Heart left ventricle (tissue), 16 donors: ENCODE results near the gene CNOT6L. TPM values are rescaled to one million over a fixed set of nuclear protein-coding genes. Genes with fewer than 3 reads are reported as not detected.

Source experiments
- ATAC-seq, 4 donors: fragments of 200-7000 bp; cut with Tn5 transposase; one replicate each; pipeline ENCODE4 v1.9.1; 2020 to 2022; ENCODE audit warnings: moderate library complexity in 4 of 4, mild to moderate bottlenecking in 3 of 4, moderate number of reproducible peaks in 1 of 4
- DNase-seq, 5 donors: peaks; one replicate each; pipeline ENCODE4 v3.0.0-alpha.2; 2020
- H3K27ac ChIP-seq, 12 donors: fragments of 200-600 bp; sonication (generic) in 4 of 12; one replicate each; pipeline versions ENCODE4 v1.5.0 to v1.8.0; 2016 to 2022; ENCODE audit warnings: mild to moderate bottlenecking in 2 of 12
- H3K27me3 ChIP-seq, 9 donors: fragments of 200-600 bp; sonication (generic) in 2 of 9; one replicate each; pipeline versions ENCODE4 v1.5.1 to v1.8.0; 2016 to 2022; ENCODE audit warnings: mild to moderate bottlenecking in 3 of 9
- H3K36me3 ChIP-seq, 9 donors: fragments of 200-600 bp; sonication (generic) in 2 of 9; one replicate each; pipeline versions ENCODE4 v1.5.0 to v1.8.0; 2018 to 2022; ENCODE audit warnings: mild to moderate bottlenecking in 2 of 9
- H3K4me1 ChIP-seq, 12 donors: fragments of 200-600 bp; sonication (generic) in 4 of 12; one replicate each; pipeline versions ENCODE4 v1.5.0 to v1.8.0; 2016 to 2022; ENCODE audit warnings: mild to moderate bottlenecking in 3 of 12
- H3K4me3 ChIP-seq, 12 donors: fragments of 200-600 bp; sonication (generic) in 4 of 12; one replicate each; pipeline versions ENCODE4 v1.5.0 to v1.8.0; 2017 to 2022; ENCODE audit warnings: mild to moderate bottlenecking in 9 of 12, moderate library complexity in 4 of 12
- H3K9me3 ChIP-seq, 12 donors: fragments of 200-600 bp; sonication (generic) in 4 of 12; one replicate each; pipeline versions ENCODE4 v1.5.0 to v1.8.0; 2016 to 2022; ENCODE audit warnings: mild to moderate bottlenecking in 1 of 12
- CTCF ChIP-seq, 12 donors: fragments of 200-600 bp; sonication (generic) in 4 of 12; IDR thresholded peaks; one replicate each; pipeline versions ENCODE4 v1.5.0 to v1.8.0; 2018 to 2022; ENCODE audit warnings: antibody characterized with exemption in 12 of 12, mild to moderate bottlenecking in 5 of 12
- POLR2A ChIP-seq, 2 donors: fragments of 450-650 bp; IDR thresholded peaks; one replicate each; pipeline ENCODE4 v1.6.1; 2017; ENCODE audit warnings: antibody characterized with exemption in 2 of 2, mild to moderate bottlenecking in 2 of 2, moderate library complexity in 2 of 2
- WGBS, 4 donors: extraction: QIAGEN DNeasy Blood & Tissue Kit in 2 of 4; methylation state at CpG; one replicate each; pipeline versions ENCODE4 v1.1.5 to v1.1.7; 2013 to 2018; 5-methylcytosine and 5-hydroxymethylcytosine counted together
- intact Hi-C, 10 donors: fragments of 100-400 bp; cut with DNase I; formaldehyde crosslinking; loops; one replicate each; pipeline versions ENCODE4 v1.11.1 to v1.14.2; 2022
- polyA plus RNA-seq, 2 donors: library from polyadenylated mRNA; stranded (reverse); fragments of 200-250 nt; gene quantifications; one replicate each; pipeline ENCODE4 v1.2.3, GENCODE V29; 2013
- total RNA-seq, 9 donors: library from RNA; depleted of rRNA in 2 of 9; stranded (reverse); fragments of >200 nt in 2 of 9; fragmentation: NEBNext Ultra II Directional in 3 of 9; extraction: Animal tissue kit (Norgen Biotek cat#: 25700) in 3 of 9; gene quantifications; one replicate each; pipeline versions ENCODE4 v1.1.0 to v1.2.4, GENCODE V29; 2016 to 2023
- donor health status: ischemic (EF 13 %, LVEDD 7.1; RV severe dilation, severe dysfunction).
- donor health status: healthy with polysubstance abuse.
- donor health status: DM: no; HTN: yes; CAD: no.
- donor health status: DM: no; HTN: no; CAD: no.
- donor health status: ischemic (EF 25% LVEDD 6.9; RV normal size, moderate dysfunction).
- donor health status: ischemic (EF 25% LVEDD 5.7; RV mildly dilated, moderate dysfunction).
- donor health status: healthy.
- donor health status: DM: yes; HTN: yes; CAD: no.
- donor health status: ischemic (EF 35%, LVEDD 5.7; RV mildly dilated, moderate dysfunction).
- donor health status: nonischemic (EF 11% LVEDD 7.7; RV severe dilation, severe dysfunction).
- donor health status: DM: yes; HTN: yes; CAD: no.
- donor health status: PGD.
- donor health status: ischemic (EF 29% LVEDD 5.4; RV normal size, mild dysfunction).
- donor health status: nonischemic (EF 23%, LVEDD 6.1; RV moderate dilation, normal function).

Gene CNOT6L
- total and polyA plus RNA-seq, 11 donors: 2.2 to 39.2 (median 18.6) TPM

DNA sequence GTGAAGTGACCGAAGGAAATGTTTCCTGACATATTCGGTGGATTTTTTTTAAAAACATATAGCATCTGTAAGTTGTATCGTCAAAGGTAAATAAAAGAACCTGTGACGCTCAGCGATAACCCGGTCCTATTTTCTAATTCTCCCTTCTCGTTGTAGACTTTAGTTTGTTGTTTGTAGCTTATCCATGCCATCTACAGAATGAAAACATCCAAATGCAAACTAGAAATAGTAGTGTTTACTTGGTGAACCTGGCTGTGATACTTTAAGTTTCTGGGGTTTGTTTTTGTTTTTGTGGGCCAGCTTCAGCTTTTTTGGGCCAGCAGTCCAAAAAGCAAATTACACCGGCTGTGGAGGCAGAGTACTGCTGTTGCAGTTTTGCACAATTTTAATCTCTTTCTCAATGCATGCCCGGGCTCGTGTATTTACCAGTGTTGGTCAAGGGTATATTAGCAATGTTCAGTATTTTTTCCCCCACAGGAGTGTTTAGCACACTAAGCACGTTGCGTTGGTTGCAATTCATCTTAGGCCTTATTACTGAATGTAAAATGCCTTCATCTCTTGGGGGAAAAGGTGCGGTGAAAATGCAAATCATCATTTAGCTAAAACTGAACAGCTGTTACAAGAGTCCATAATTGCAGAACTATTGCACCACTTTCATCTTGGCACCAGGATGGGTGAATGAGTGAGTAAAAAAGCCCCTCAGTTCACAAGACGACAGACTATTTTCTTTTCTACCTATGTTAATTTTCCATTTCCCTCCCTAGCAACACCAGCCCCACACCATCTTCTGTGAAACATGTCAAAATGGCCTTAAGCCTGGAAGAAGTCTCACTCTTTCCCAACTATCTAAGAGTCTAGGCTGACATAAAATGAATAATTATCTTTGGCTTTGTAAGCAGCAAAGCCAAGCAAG lies 1.7 kb upstream of the CNOT6L start:
- intact Hi-C loops: loop anchor here in 7 of 10 donors (1.0 to 5.0 kb wide), 4 partner anchors 34 to 42 kb away; partner anchors contain the start of gene MRPL1 (in 6 of the 7)
- TF ChIP-seq POLR2A (IDR thresholded peaks at IDR 0.05) (no peak), CTCF (IDR thresholded peaks at IDR 0.05) (no peak)
- DNase-seq (no peak), ATAC-seq (no peak)
- Histone ChIP-seq H3K9me3 (no peaks in the 10 kb centered on the region), H3K4me1 (peaks cover 0 to 39% (median 26%) of the 10 kb centered on the region in 12 donors), H3K27me3 (no peaks in the 10 kb centered on the region), H3K4me3 (peak overlapping the region; percentile 72 to 99 (median 88)), H3K36me3 (no peaks in the 10 kb centered on the region), H3K27ac (peak overlapping the region; percentile 90 to 100 (median 99))
- 16 to 19% (median 16%) methylated on average over 14 of the region's 14 CpGs for WGBS, 4 donors

GRCh38 chr4:77819843-77820648 lies 878 bp upstream of the CNOT6L start:
- H3K27ac ChIP-seq: peak overlapping the region; percentile 90 to 100 (median 99)

GRCh38 chr4:77819404-77819842 lies 255 bp upstream of the CNOT6L start:
- WGBS, 4 donors: 0 to 3% (median 0%) methylated on average over 1 to 66 of the region's 66 CpGs
- H3K4me3 ChIP-seq: peak overlapping the region; percentile 72 to 99 (median 88)
- DNase-seq (peak in 2 of 5 donors; percentile 29 to 90), ATAC-seq (peak in 3 of 4 donors; percentile 21 to 28 (median 23))
- no peaks in the 10 kb centered on the region for H3K27me3 ChIP-seq
- intact Hi-C loops: loop anchor here in 4 of 10 donors (2.0 to 10.0 kb wide), 4 partner anchors 35 to 105 kb away; partner anchors contain the start of gene MRPL1 (in 1 of the 4)
- H3K36me3 ChIP-seq: no peaks in the 10 kb centered on the region
- H3K4me1 ChIP-seq: peaks cover 0 to 53% (median 41%) of the 10 kb centered on the region in 12 donors
- H3K27ac ChIP-seq: peak overlapping the region; percentile 90 to 100 (median 99)
- H3K9me3 ChIP-seq: no peaks in the 10 kb centered on the region
- TF ChIP-seq POLR2A (IDR thresholded peaks at IDR 0.05) (no peak), CTCF (IDR thresholded peaks at IDR 0.05) (no peak)

More at GRCh38 chr4:77819843-77820648, 878 bp upstream of the CNOT6L start:
- Histone ChIP-seq H3K36me3 (no peaks in the 10 kb centered on the region), H3K27me3 (no peaks in the 10 kb centered on the region), H3K9me3 (no peaks in the 10 kb centered on the region), H3K4me1 (peaks cover 0 to 48% (median 35%) of the 10 kb centered on the region in 12 donors), H3K4me3 (peak overlapping the region; percentile 72 to 99 (median 88))
- peak; percentile 93 to 96 (median 94) for ATAC-seq
- peak; percentile 93 to 96 (median 94) for DNase-seq
- intact Hi-C loops: loop anchor here in 9 of 10 donors (1.0 to 10.0 kb wide), 6 partner anchors 35 to 105 kb away; partner anchors contain the start of gene MRPL1 (in 7 of the 9)
- TF ChIP-seq POLR2A (IDR thresholded peaks at IDR 0.05) (peak; percentile 58 to 93), CTCF (IDR thresholded peaks at IDR 0.05) (peak in 2 of 12 donors; percentile 6 to 14)
- WGBS, 4 donors: 0 to 2% (median 1%) methylated on average over 34 to 81 of the region's 81 CpGs
